IMR-90 (cell line): ENCODE results near the gene GJB3. TPM values are rescaled to one million over a fixed set of nuclear protein-coding genes. Genes with fewer than 3 reads are reported as not detected.

Experiments
- ATAC-seq: fragments of 200-7000 bp; cut with Tn5 transposase; 2 replicates; pipeline ENCODE4 v1.9.1; 2020; ENCODE audit warnings: low read depth, mild to moderate bottlenecking, moderate library complexity
- BruUV-seq: library from RNA; stranded (reverse); fragments of 400-500 nt; replicated peaks from 2 replicates; lab custom pipeline; 2021; lab: Mats Ljungman, UMichigan
- CTCF ChIA-PET: fragments of 300-600 bp; formaldehyde crosslinking; extraction: SDS; loops from one replicate; lab custom pipeline; 2021; ENCODE audit warnings: antibody characterized with exemption; lab: Yijun Ruan, JAX
- POLR2A ChIA-PET: fragments of 300-600 bp; sonication (Branson Sonifier 250); formaldehyde crosslinking; loops from one replicate; lab custom pipeline; 2022; ENCODE audit warnings: antibody characterized with exemption; ENCODE audit not compliant: unreplicated experiment; lab: Charles Lee
- DNase-seq: peaks from one replicate; pipeline ENCODE4 v3.0.0; 2013
- H2AFZ ChIP-seq: replicated peaks from 2 replicates; pipeline ENCODE3; 2013; ENCODE audit warnings: low read length, mild to moderate bottlenecking; ENCODE audit not compliant: poor library complexity
- H2AK5ac ChIP-seq: 2 replicates; pipeline ENCODE4 v1.6.1; 2013; ENCODE audit warnings: low read depth, low read length, inconsistent platforms
- H2AK9ac ChIP-seq: replicated peaks from 2 replicates; pipeline ENCODE3; 2013; ENCODE audit warnings: mild to moderate bottlenecking, low read depth, low read length, moderate library complexity; ENCODE audit not compliant: poor library complexity
- H2BK120ac ChIP-seq: 2 replicates; pipeline ENCODE4 v1.6.1; 2013; ENCODE audit warnings: low read depth, low read length, inconsistent platforms
- H2BK15ac ChIP-seq: 3 replicates; pipeline ENCODE4 v1.6.1; 2013; ENCODE audit warnings: low read depth, low read length, inconsistent platforms
- H2BK20ac ChIP-seq: 2 replicates; pipeline ENCODE4 v1.6.1; 2013; ENCODE audit warnings: low read depth, mild to moderate bottlenecking, inconsistent platforms, low read length, moderate library complexity
- H2BK5ac ChIP-seq: 2 replicates; pipeline ENCODE4 v1.6.1; 2013; ENCODE audit warnings: mild to moderate bottlenecking, low read depth, low read length, inconsistent platforms; ENCODE audit not compliant: poor library complexity, severe bottlenecking
- H3K14ac ChIP-seq: replicated peaks from 2 replicates; pipeline ENCODE4 v1.6.1; 2013; ENCODE audit warnings: low read depth, low read length, inconsistent platforms
- H3K18ac ChIP-seq: 2 replicates; pipeline ENCODE4 v1.6.1; 2013; ENCODE audit warnings: low read depth, low read length, control low read depth
- H3K23ac ChIP-seq: 2 replicates; pipeline ENCODE4 v1.6.1; 2013; ENCODE audit warnings: low read depth, low read length, inconsistent platforms
- H3K27ac ChIP-seq: 2 replicates; pipeline ENCODE4 v1.5.1; 2013; ENCODE audit warnings: mild to moderate bottlenecking, control low read depth, low read length; ENCODE audit not compliant: insufficient read depth
- H3K27me3 ChIP-seq: 2 replicates; pipeline ENCODE4 v1.6.1; 2013; ENCODE audit warnings: low read length; ENCODE audit not compliant: control insufficient read depth, insufficient read depth
- H3K36me3 ChIP-seq: 2 replicates; pipeline ENCODE4 v1.6.1; 2013; ENCODE audit warnings: low read length, mixed read lengths; ENCODE audit not compliant: control insufficient read depth, insufficient read depth
- H3K4ac ChIP-seq: 2 replicates; pipeline ENCODE4 v1.6.1; 2013; ENCODE audit warnings: low read depth, low read length, inconsistent platforms
- H3K4me1 ChIP-seq: 2 replicates; pipeline ENCODE4 v1.6.1; 2013; ENCODE audit warnings: low read length, mixed read lengths; ENCODE audit not compliant: control insufficient read depth, insufficient read depth
- H3K4me2 ChIP-seq: 2 replicates; pipeline ENCODE4 v1.6.1; 2013; ENCODE audit warnings: low read depth, mild to moderate bottlenecking, control low read depth, low read length, moderate library complexity
- H3K4me3 ChIP-seq: 2 replicates; pipeline ENCODE4 v1.5.1; 2013; ENCODE audit warnings: low read depth, mild to moderate bottlenecking, control low read depth, low read length, moderate library complexity; ENCODE audit not compliant: insufficient read depth
- H3K56ac ChIP-seq: 2 replicates; pipeline ENCODE4 v1.6.1; 2013; ENCODE audit warnings: low read length, inconsistent platforms; ENCODE audit not compliant: insufficient read depth; ENCODE audit errors: extremely low read depth
- H3K79me1 ChIP-seq, 2 experiments: 2 replicates each; pipeline ENCODE4 v1.6.1; 2013; ENCODE audit warnings: low read length in 2 of 2, inconsistent platforms in 1 of 2, low read depth in 1 of 2
- H3K9ac ChIP-seq: 2 replicates; pipeline ENCODE4 v1.6.1; 2013; ENCODE audit warnings: low read depth, low read length, control low read depth
- H3K9me1 ChIP-seq: 2 replicates; pipeline ENCODE4 v1.6.1; 2013; ENCODE audit warnings: low read length, inconsistent platforms; ENCODE audit not compliant: insufficient read depth
- H3K9me3 ChIP-seq: 2 replicates; pipeline ENCODE4 v1.6.1; 2013; ENCODE audit warnings: low read length; ENCODE audit not compliant: control insufficient read depth, insufficient read depth
- H4K20me1 ChIP-seq: 2 replicates; pipeline ENCODE4 v1.6.1; 2013; ENCODE audit warnings: low read length, inconsistent platforms; ENCODE audit not compliant: insufficient read depth
- H4K5ac ChIP-seq: 2 replicates; pipeline ENCODE4 v1.6.1; 2013; ENCODE audit warnings: mild to moderate bottlenecking, low read depth, low read length, control low read depth
- H4K8ac ChIP-seq, 2 experiments: 2 replicates each; pipeline ENCODE4 v1.6.1; 2013; ENCODE audit warnings: low read depth in 2 of 2, low read length in 2 of 2, control low read depth in 1 of 2, inconsistent platforms in 1 of 2
- H4K91ac ChIP-seq: 2 replicates; pipeline ENCODE4 v1.6.1; 2013; ENCODE audit warnings: low read depth, low read length, inconsistent platforms; ENCODE audit not compliant: insufficient read depth
- MAZ ChIP-seq: IDR thresholded peaks from 2 replicates; pipeline ENCODE4 v1.6.1; 2012; ENCODE audit warnings: low read depth, mild to moderate bottlenecking, low read length, improper control_type of control experiment, moderate library complexity, borderline replicate concordance
- POLR2A ChIP-seq: IDR thresholded peaks from 2 replicates; pipeline ENCODE4 v1.6.1; 2012; ENCODE audit warnings: mild to moderate bottlenecking, low read depth, low read length
- RAD21 ChIP-seq: IDR thresholded peaks from 2 replicates; pipeline ENCODE4 v1.6.1; 2012; ENCODE audit warnings: low read length, improper control_type of control experiment
- RCOR1 ChIP-seq: IDR thresholded peaks from 2 replicates; pipeline ENCODE4 v1.6.1; 2012; ENCODE audit warnings: mild to moderate bottlenecking, low read length, improper control_type of control experiment; ENCODE audit not compliant: insufficient replicate concordance
- WGBS, 2 experiments: methylation state at CpG; one replicate each; pipeline versions ENCODE4 v1.1.5 to v1.1.7; 2013; ENCODE audit warnings: missing lambda C conversion rate in 2 of 2; ENCODE audit not compliant: insufficient read length in 1 of 2; ENCODE audit errors: extremely low coverage in 2 of 2; 5-methylcytosine and 5-hydroxymethylcytosine counted together
- dilution Hi-C: fragments of 300-500 bp; cut with HindIII; formaldehyde crosslinking; loops from one replicate; pipeline ENCODE4 v1.14.3; 2018; ENCODE audit warnings: low sequenced_read_pairs; ENCODE audit not compliant: unreplicated experiment
- in situ Hi-C: fragments of 300-500 bp; cut with MboI; formaldehyde crosslinking; loops from 3 replicates; pipeline ENCODE4 v1.14.3; 2019; ENCODE audit warnings: low sequenced_read_pairs, inconsistent platforms, mixed read lengths
- intact Hi-C: fragments of 100-400 bp; cut with micrococcal nuclease; formaldehyde crosslinking; loops from 2 replicates; pipeline ENCODE4 v1.10.0; 2022
- polyA plus RNA-seq, 3 experiments: library from polyadenylated mRNA; depleted of rRNA; stranded (reverse); fragments of >200 nt; gene quantifications; 2 replicates each; pipeline ENCODE4 v1.2.3, GENCODE V29; 2012; ENCODE audit warnings: low replicate concordance in 1 of 3
- total RNA-seq: library from RNA; depleted of rRNA; stranded (reverse); fragments of >200 nt; gene quantifications from 2 replicates; pipeline ENCODE4 v1.2.3, GENCODE V29; 2012

Gene GJB3
- total and polyA plus RNA-seq, 2 of the 4 experiments (the other 2 are of a cell fraction), result not detected

DNA sequence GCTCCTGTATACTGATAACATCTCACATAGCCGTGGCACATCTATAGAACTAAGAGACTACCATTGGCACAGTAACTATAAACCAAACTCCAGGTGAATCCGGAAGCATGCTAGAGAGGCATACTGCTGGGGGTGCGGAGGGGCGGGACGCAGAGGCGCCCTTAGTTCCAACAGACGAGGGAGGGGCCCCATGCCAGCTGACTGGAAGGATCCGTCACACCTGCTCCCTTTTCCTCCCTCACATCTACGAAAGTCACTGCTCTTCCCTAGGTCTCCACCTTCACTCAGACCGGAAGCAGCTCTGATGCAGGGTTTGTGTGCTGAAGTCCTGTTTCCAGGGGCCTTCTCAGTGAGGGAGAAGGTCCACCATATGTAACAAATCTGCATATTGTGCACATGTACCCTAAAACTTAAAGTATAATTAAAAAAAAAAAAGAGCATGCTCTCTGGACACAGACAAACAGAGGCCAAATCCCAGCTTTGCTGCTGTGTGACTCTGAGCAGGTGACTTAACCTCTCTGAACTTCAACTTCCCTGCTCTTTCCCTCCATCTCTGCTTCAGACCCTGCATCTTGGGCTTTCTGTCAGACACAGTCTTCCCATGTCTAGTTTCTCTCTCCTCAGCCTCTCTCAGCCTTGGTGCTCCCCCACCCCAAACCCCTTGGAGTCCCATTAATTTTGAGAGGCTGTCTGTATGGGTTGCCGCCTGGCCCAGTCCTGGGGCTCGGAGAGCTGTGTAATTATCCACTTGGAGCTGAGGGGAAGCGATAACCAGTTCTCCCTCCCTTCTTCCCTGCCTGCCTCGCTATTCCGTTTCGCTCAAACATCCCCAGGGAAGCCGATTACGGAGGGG lies 34.0 kb upstream of the GJB3 start:
- H4K8ac ChIP-seq, result no peak overlapping the region
- H3K9me3 ChIP-seq, result no peaks in the 10 kb centered on the region
- H3K4ac ChIP-seq, result no peak overlapping the region
- no peak overlapping the region for H2BK15ac ChIP-seq
- no peaks in the 10 kb centered on the region for H3K9me1 ChIP-seq
- no peak overlapping the region for H3K14ac ChIP-seq
- no peak overlapping the region for H3K4me2 ChIP-seq
- no peak overlapping the region for H3K23ac ChIP-seq
- no peak overlapping the region for H3K18ac ChIP-seq
- no TSS peak for BruUV-seq
- H2BK120ac ChIP-seq, result no peak overlapping the region
- no CpG with 5 or more reads among the region's 18 CpGs for WGBS, 2 experiments
- TF ChIP-seq RCOR1, result no peak
- TF ChIP-seq POLR2A, result no peak
- TF ChIP-seq MAZ, result no peak
- TF ChIP-seq RAD21, result no peak
- no peak for ATAC-seq
- H3K79me1 ChIP-seq, result no peaks in the 10 kb centered on the region
- no peak overlapping the region for H2BK20ac ChIP-seq
- no peak overlapping the region for H2AK5ac ChIP-seq
- no peaks in the 10 kb centered on the region for H4K20me1 ChIP-seq
- no peak overlapping the region for H4K5ac ChIP-seq
- H4K91ac ChIP-seq, result no peak overlapping the region
- in situ Hi-C loops, result loop anchor here (10.0 kb wide), 1 partner anchor 1112 kb away; no protein-coding TSS in a partner anchor
- no peaks in the 10 kb centered on the region for H3K36me3 ChIP-seq
- dilution Hi-C loops, result no loop called here
- H3K4me1 ChIP-seq, result no peaks in the 10 kb centered on the region
- H3K9ac ChIP-seq, result no peak overlapping the region
- ChIA-PET CTCF (no interaction called here), POLR2A (interaction anchor here (0.7 kb wide), 1 partner anchor 103 kb away, joined by 3 read pairs; no protein-coding TSS in a partner anchor)
- peaks cover 2% of the 10 kb centered on the region; the same call in 1 of the 2 replicates for H3K27me3 ChIP-seq
- no peak overlapping the region for H3K4me3 ChIP-seq
- H3K56ac ChIP-seq, result no peak overlapping the region
- H3K27ac ChIP-seq, result no peak overlapping the region
- H2BK5ac ChIP-seq, result no peak overlapping the region
- no peak overlapping the region for H2AK9ac ChIP-seq
- DNase-seq, result no peak
- no peak overlapping the region for H2AFZ ChIP-seq
- intact Hi-C loops, result no loop called here
